Loucy (cell line): ENCODE data around the gene OR5C1.

Experiments
- CTCF ChIP-seq: fragments of 200-600 bp; sonication (generic); conservative IDR thresholded peaks from 2 replicates; pipeline ENCODE4 v1.5.1; 2014; ENCODE audit warnings: mild to moderate bottlenecking, antibody characterized with exemption, low read length
- EZH2phosphoT487 ChIP-seq: fragments of 200-600 bp; IDR thresholded peaks from 2 replicates; pipeline ENCODE4 v1.6.1; 2018; ENCODE audit warnings: antibody characterized with exemption, mild to moderate bottlenecking, moderate library complexity, borderline replicate concordance

- no peak for TF ChIP-seq CTCF
- TF ChIP-seq EZH2phosphoT487 = no peak
Measured at GRCh38 chr9:122788831-122789230, at the start of gene OR5C1.
